CD4-positive, alpha-beta T cell treated with Interleukin-4 for 1 hour (primary cell): ENCODE results near the gene NAA80.
"Not testable (repeated sequence)": the region's sequence is repeated elsewhere in the genome, so short reads cannot be mapped to it uniquely, and the experiment has no call there.

Experiments
- DNase-seq, 2 donors: peaks; one replicate each; pipeline ENCODE4 v3.0.0-alpha.2; 2020 to 2022

Gene NAA80

DNA sequence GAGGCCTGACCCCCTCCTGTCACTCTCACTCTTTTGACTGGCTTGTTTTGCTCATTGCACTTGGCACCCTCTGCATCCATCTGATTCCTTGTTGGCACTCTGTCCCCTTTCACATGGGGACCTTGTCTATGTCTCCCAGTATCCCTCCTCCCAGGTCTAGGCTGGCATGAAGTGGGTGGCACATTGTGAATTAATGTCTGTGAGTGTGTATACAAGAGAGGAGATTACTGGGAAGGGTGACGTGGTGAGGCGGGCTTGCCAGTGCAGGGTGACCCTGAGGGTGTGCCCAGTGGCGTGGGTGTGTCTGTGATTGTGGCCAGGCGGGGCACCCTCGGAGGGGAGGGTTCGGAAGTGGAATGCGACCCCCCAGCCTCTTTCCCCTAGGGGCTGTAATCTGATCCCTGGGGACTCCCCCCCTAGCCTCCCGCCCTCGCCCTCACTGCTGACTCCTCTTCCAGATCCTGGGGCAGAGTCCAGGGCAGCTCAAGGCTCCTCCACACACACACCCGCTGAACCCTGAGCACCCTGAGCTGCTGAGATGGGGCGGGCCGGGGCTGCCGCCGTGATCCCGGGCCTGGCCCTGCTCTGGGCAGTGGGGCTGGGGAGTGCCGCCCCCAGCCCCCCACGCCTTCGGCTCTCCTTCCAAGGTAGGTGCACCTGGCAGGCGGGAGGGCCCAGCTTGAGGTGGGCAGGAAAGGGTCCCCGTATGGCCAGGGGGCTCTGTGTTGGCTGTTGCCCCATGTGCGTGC, 30.3 kb downstream of the NAA80 start, which contains the start of gene SEMA3B:
Gene SEMA3B (plus strand): TSS at position 445 of the 749 bp plus-strand sequence. CDS start 94 bp downstream, at position 539.
- DNase-seq = no peak

DNA sequence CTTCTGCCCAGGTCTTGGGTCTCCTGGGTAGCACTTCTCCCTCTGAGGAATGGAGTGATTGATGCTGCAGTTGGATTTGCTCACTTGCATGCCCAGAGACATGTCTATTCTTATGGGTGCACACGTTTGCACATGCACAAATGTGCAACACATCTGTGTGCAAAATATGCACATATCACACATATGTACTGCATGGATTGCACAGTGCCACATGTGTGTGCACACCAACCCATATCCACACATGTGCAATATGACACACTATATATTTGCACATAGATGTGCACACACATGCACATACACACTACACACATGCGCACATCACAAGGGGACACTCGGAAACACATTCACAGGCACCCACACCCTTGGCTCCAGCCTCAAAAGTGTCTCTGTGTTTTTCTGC, 30.9 kb downstream of the NAA80 start:
- no peak for DNase-seq

GRCh38 chr3:50267280-50267913, 31.8 kb downstream of the NAA80 start:
- DNase-seq = no peak

DNA sequence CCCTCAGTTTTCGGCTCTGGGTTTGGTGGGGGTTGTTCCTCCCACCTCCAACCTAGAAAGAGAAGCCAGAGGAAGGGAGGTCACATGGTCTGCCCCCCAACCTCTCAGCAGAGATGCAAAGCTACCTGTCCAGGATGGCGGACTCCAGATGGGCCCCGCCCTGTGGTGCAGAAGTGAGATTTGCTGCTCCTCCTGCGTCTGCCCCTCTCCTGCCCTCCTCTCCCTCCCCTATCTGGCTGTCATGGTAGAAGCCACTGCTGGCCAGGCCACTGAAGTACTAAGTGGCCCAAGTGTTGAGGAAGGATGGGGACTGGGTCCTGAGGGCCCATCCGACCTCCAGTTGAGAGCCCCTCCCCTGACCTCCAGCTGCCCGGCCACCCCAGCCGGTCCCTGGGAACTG, 32.4 kb downstream of the NAA80 start:
- no peak for DNase-seq

DNA sequence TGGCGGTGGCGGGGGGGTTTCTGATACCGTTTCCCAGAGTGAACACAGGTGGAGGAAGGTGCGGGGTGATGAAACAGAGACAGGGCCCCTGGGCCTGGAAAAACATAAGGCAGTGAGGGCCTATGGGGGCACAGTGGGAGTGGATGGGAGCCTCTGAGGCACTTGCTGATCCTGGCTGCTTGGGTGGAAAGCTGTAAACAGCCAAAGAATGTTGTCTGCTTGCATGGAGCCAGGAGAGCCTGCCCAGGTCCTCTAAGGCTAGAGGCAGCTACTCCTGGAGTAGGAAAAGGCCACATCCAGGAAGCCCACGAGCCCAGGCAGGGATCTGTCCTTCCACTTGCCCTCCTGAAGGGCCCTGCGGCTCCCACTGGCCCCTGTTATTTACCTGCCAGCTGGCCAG, 33.2 kb downstream of the NAA80 start:
- no peak for DNase-seq

- no peak for DNase-seq
Measured at GRCh38 chr3:50265571-50265970, 33.6 kb downstream of the NAA80 start.

DNA sequence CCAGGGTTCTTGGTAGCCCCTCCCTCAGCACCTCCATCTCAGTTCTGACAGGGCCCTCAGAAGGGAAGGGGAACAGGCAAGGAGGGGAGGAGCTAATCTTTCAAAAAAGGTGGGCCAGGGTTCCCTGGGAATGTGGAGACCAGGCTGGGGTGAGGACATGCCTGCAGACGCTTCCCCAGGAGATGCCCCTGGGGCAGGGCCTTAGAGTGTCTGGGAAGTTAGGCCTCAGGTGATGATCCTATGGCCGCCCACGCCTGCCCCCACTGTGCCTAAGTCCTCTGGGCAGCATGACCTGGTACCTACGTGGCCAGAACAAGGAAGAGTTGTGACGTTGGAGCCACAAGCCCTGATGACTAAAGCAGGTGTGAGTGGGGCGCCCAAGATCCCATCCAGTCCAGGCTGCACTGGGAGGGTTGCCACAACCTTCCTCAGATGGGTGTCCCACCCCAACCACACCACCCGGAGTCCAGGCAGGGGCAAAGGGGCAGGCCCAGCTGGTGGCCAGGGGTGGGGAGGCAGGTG, 34.2 kb downstream of the NAA80 start:
- DNase-seq = no peak

DNA sequence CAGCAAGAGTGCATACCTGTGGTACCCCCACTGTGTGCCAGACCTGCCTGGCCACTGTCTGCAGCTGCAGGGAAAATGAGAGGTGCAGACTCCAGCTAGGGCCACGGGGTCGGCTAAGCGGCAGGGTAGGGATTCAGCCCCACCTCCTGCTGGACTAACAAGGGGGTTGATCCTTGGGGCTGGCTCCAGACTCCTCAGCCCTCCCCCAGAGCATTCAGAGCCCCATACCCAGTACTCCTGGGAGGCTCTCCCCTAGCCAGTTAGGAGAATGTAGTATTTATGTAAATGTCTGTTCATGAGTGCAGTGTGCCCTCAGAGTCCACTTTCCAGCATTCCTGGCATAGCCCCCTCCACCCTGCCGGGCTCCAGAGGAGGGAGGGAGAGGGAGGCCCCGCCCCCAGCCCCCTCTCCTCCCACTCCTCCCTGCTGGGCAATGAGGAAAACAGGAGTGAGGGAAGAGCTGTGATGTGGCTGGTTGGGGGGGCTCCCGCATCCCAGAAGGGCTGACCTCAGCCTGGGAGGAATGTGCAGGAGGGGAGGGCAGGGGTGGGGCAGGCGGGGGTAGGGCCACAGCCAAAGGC, 34.7 kb downstream of the NAA80 start:
- DNase-seq = no peak

DNA sequence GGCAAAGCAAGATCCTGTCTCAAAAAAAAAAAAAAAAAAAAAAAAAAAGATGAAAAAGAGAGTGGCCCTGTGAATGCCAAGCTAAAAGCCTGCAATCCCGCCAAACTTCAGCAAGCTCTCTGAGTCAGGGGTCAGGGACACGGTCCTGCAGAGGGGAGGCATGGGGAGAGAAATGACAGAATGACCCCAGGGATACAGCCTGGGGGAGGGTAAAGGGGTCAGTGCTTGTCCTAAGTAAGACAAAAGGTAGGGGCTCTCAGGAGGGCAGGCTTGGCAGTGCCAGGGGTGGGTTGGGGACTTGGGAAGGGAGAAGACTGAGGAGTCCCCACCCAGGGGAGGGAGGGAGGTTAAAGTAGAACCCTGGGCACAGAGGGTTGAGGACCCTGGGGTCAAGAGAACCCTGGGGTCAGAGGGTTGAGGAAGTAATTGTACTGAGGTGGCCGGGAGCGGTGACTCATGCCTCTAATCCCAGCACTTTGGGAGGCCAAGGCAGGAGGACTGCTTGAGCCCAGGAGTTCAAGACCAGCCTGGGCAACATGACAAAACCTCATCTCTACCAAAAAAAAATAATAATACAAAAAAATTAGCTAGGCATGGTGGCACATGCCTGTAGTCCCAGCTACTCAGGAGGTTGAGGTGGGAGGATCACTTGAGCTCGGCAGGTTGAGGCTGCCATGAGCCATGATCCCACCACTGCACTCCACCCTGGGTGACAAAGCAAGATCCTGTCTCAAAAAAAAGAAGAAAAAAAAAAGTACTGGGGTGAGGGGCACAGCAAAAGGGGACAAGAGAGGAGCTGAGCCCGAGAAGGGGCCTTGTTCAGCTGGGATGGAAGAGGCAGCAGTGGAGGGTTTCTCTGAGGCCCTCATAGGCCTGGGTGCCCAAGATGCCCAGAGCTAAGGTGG, 35.5 kb downstream of the NAA80 start:
- DNase-seq = no peak

GRCh38 chr3:50262778-50263177, 36.4 kb downstream of the NAA80 start:
- DNase-seq = no peak

GRCh38 chr3:50262200-50262599, 37.0 kb downstream of the NAA80 start:
- DNase-seq = not testable (repeated sequence)

DNA sequence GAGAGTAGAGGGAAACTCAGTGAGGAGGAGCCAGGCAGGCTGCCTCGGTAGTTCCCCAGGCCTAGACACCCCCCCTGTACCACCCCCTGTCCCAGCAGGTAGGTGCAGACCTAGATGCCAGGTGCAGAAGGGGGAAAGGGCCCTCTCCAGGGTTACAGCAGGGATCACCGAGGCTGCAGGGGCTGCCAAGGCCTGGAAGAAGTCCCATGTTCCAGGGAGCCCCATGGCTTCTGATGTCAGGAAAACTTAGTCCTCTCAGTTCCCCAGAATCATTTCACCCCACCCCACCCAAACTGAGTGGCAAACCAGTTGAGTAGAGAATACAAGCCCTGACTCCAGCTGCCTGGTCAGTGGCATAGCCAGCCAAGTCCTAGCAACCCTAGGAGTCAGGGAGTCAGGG, 37.7 kb downstream of the NAA80 start:
- DNase-seq = no peak

- DNase-seq = no peak
Measured at GRCh38 chr3:50260942-50261441, 38.2 kb downstream of the NAA80 start.

- DNase-seq = peak; percentile 86 to 87
Measured at GRCh38 chr3:50260027-50260941, 38.9 kb downstream of the NAA80 start.

DNA sequence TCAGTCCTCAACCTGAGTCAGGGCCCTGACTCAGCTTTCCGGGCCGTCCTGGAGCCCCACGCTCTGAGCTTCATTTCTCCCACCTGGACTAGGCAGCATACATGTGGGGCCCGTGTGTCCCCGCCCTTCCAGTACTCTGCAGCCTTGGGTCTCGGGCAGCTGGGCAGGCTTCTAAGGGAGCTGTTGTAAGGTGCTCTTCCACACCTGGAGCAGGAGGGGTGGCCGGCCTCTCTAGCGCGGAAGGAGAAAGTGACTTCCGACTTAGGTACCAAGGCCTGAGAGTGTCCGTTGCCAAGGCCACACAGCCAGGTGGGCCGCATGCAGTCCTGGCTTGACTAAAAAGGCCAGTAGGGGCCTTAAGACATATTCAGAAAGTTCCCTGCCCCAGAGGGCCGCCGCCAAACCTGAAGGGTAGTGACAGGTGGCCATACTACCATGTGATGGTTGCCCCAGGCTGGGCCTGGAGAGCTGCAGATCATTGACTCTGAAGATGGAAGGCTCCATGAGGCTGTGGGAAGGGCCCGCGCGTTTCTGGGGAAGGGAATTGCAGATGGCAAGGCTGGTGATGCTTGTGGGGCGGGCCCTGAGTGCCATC, 39.7 kb downstream of the NAA80 start:
- no peak for DNase-seq

- no peak for DNase-seq
Measured at GRCh38 chr3:50258979-50259378, 40.2 kb downstream of the NAA80 start.

DNA sequence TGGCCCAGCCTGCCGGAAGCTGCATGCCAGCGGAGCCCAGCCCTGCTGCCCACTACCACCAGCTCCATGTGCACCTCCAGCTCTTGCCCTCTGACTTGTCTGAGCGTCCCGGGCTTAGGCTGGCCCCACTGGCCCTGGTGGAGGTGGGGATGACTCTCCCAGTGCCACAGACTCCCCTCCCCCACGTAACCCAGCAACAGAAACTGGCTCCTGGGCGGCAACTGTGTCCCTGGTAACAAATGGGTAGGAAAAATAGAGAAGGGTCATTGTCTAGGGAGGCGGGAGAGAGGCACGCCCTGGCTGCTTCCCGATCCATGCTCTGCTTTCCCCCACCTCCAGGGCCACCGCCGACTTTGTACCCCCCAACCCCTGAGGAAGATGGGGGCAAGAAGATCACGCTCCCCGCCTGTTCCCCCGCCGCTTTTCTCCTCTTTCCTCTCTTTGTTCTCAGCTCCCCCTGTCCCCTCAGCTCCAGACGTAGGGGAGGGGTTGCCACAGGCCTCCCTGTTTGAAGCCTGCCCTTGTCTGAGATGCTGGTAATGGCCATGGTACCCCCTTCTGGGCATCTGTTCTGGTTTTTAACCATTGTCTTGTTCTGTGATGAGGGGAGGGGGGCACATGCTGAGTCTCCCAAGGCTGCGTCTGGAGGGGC, 41.0 kb downstream of the NAA80 start:
- DNase-seq = no peak

GRCh38 chr3:50256978-50257890, 42.0 kb downstream of the NAA80 start:
- DNase-seq = peak; percentile 43 to 47

GRCh38 chr3:50255251-50255615, 44.0 kb downstream of the NAA80 start:
- no peak for DNase-seq
